Lung (tissue), 12 donors: ENCODE results near the gene RSRC1. TPM values are rescaled to one million over a fixed set of nuclear protein-coding genes. Genes with fewer than 3 reads are reported as not detected.

Experiments
- ATAC-seq: fragments of 200-7000 bp; cut with Tn5 transposase; one replicate; pipeline ENCODE4 v1.9.1; 2020; ENCODE audit warnings: moderate number of reproducible peaks; ENCODE audit not compliant: insufficient read depth, low FRiP score
- DNase-seq, 3 donors: peaks; one replicate each; pipeline ENCODE4 v3.0.0-alpha.2; 2013 to 2017
- H3K27ac ChIP-seq, 2 donors: one replicate each; pipeline ENCODE4 v1.5.1; 2013; ENCODE audit warnings: mild to moderate bottlenecking in 2 of 2, moderate library complexity in 2 of 2, control low read depth in 1 of 2, inconsistent platforms in 1 of 2, low read depth in 1 of 2, low read length in 1 of 2
- H3K27me3 ChIP-seq, 3 donors: one replicate each; pipeline ENCODE4 v1.5.1; 2013; ENCODE audit warnings: low read length in 2 of 3; ENCODE audit not compliant: control insufficient read depth in 3 of 3, insufficient read depth in 3 of 3
- H3K36me3 ChIP-seq, 4 donors: one replicate each; pipeline ENCODE4 v1.5.1; 2013; ENCODE audit warnings: low read length in 4 of 4, mild to moderate bottlenecking in 1 of 4, moderate library complexity in 1 of 4; ENCODE audit not compliant: control insufficient read depth in 4 of 4, insufficient read depth in 4 of 4
- H3K4me1 ChIP-seq, 5 donors: one replicate each; pipeline ENCODE4 v1.5.1; 2013; ENCODE audit warnings: low read length in 5 of 5, mild to moderate bottlenecking in 2 of 5, moderate library complexity in 1 of 5; ENCODE audit not compliant: control insufficient read depth in 5 of 5, insufficient read depth in 5 of 5
- H3K4me3 ChIP-seq: one replicate; pipeline ENCODE4 v1.5.1; 2013; ENCODE audit warnings: mild to moderate bottlenecking, control low read depth, moderate library complexity
- H3K9ac ChIP-seq, 2 donors: one replicate each; pipeline ENCODE4 v1.5.1; 2013; ENCODE audit warnings: low read length in 2 of 2, control low read depth in 1 of 2; ENCODE audit not compliant: insufficient read depth in 1 of 2
- H3K9me3 ChIP-seq, 4 donors: one replicate each; pipeline ENCODE4 v1.5.1; 2013; ENCODE audit warnings: low read length in 3 of 4, mild to moderate bottlenecking in 1 of 4, moderate library complexity in 1 of 4; ENCODE audit not compliant: control insufficient read depth in 4 of 4, insufficient read depth in 3 of 4
- WGBS, 2 donors: extraction: QIAGEN DNeasy Blood & Tissue Kit; methylation state at CpG; one replicate each; pipeline ENCODE4 v1.1.7; 2013; 5-methylcytosine and 5-hydroxymethylcytosine counted together
- polyA plus RNA-seq, 2 donors: library from polyadenylated mRNA; stranded (reverse); fragments of 200-250 nt; gene quantifications; one replicate each; pipeline ENCODE4 v1.2.1, GENCODE V29; 2013
- total RNA-seq, 2 donors: library from RNA; depleted of rRNA in 1 of 2; stranded (reverse); fragments of >200 nt in 1 of 2; gene quantifications; one replicate each; pipeline ENCODE4 v1.2.1, GENCODE V29; 2014 to 2021
- TF ChIP-seq, protein P1 (sequence below): IDR thresholded peaks from 2 replicates; pipeline ENCODE4 v1.5.1; 2012; ENCODE audit warnings: mild to moderate bottlenecking; ENCODE audit errors: control extremely low read depth, extremely low read depth
- donor health status: control.
- donor health status: control.
- donor health status: Bipolar disorder and iron deficiency.
- donor health status: healthy.
- donor health status: DM: yes; HTN: yes; CAD: no.

The RSRC1 gene
- total and polyA plus RNA-seq, 4 donors, result 9.1 to 53.5 (median 17.0) TPM

DNA sequence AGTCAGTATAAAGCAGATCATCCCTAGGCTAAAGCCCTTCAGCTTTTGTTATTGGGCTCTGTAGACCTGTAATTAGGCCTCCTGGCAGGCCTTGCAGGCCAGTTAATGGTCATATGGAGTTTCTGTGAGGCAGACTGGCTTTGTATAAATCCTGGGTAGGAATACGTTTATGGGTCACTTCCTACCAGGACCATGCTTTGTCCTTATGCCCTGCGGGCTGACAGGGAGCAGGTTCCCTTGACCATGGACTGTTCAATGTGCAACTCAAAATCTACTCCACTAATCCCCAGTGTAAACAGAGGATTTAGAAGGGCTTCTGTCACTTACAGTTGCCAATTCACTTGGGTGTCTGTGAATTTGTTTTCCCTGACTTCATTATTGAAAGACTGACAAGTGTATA is 258.4 kb downstream of the RSRC1 start:
- TF ChIP-seq, protein P1, sequence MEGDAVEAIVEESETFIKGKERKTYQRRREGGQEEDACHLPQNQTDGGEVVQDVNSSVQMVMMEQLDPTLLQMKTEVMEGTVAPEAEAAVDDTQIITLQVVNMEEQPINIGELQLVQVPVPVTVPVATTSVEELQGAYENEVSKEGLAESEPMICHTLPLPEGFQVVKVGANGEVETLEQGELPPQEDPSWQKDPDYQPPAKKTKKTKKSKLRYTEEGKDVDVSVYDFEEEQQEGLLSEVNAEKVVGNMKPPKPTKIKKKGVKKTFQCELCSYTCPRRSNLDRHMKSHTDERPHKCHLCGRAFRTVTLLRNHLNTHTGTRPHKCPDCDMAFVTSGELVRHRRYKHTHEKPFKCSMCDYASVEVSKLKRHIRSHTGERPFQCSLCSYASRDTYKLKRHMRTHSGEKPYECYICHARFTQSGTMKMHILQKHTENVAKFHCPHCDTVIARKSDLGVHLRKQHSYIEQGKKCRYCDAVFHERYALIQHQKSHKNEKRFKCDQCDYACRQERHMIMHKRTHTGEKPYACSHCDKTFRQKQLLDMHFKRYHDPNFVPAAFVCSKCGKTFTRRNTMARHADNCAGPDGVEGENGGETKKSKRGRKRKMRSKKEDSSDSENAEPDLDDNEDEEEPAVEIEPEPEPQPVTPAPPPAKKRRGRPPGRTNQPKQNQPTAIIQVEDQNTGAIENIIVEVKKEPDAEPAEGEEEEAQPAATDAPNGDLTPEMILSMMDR, result no peak
- Histone ChIP-seq H3K36me3 (no peaks in the 10 kb centered on the region), H3K27ac (no peak overlapping the region), H3K9ac (no peak overlapping the region), H3K4me1 (no peaks in the 10 kb centered on the region), H3K9me3 (no peaks in the 10 kb centered on the region), H3K27me3 (no peaks in the 10 kb centered on the region), H3K4me3 (no peak overlapping the region)
- WGBS, 2 donors, result 82 to 84% methylated on average over 2 of the region's 2 CpGs
- no peak for ATAC-seq
- no peak for DNase-seq

DNA sequence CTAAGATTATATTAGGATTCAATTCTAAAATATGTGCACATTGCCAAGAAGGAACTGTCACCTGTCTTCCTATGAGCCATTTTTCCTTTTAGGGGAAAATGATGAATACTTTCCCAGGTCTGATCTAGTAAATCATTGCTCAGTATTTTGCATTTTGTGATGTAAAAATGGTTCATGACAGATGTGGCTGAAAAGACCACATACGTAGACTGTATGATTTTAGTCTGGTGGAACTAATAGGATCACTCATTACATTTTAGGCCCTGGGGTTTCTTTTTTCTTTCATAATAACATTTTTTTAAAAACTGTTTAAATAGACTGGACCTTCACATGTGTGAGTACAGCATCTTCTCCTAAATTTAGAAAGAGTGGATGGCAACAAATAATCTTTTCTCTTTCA is 259.4 kb downstream of the RSRC1 start:
- WGBS, 2 donors, result 86% methylated on average over 1 of the region's 1 CpG
- no peak overlapping the region for H3K4me3 ChIP-seq
- TF ChIP-seq, protein P1, result no peak
- no peaks in the 10 kb centered on the region for H3K9me3 ChIP-seq
- H3K36me3 ChIP-seq, result no peaks in the 10 kb centered on the region
- H3K27ac ChIP-seq, result no peak overlapping the region
- DNase-seq (no peak), ATAC-seq (no peak)
- no peak overlapping the region for H3K9ac ChIP-seq
- H3K4me1 ChIP-seq, result no peaks in the 10 kb centered on the region
- H3K27me3 ChIP-seq, result no peaks in the 10 kb centered on the region

DNA sequence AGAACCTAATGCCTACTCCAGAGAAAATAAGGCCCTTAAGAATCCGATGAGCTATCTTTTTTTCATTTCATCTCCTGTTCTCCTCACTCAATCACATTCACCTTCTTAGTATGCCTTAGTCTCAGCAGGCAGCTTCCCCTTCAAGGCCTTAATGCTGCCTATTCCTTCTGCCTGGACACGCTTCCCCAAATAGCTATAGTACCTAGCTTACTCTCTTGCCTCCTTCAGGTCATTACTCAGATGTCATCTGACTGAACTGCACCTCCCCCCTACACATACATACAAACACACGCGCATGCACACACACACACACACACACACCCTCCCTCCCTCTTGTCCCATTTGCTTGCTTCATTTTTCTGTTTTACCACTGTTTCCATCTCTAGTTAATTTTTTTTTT is 269.6 kb downstream of the RSRC1 start:
- peaks cover 0 to 1% (median 0%) of the 10 kb centered on the region in 4 donors for H3K36me3 ChIP-seq
- 84 to 93% methylated on average over 4 of the region's 4 CpGs for WGBS, 2 donors
- TF ChIP-seq, protein P1, result no peak
- no peak overlapping the region for H3K27ac ChIP-seq
- ATAC-seq (no peak), DNase-seq (no peak)
- no peak overlapping the region for H3K9ac ChIP-seq
- H3K9me3 ChIP-seq, result no peaks in the 10 kb centered on the region
- H3K4me3 ChIP-seq, result no peak overlapping the region
- H3K4me1 ChIP-seq, result no peaks in the 10 kb centered on the region
- no peaks in the 10 kb centered on the region for H3K27me3 ChIP-seq

DNA sequence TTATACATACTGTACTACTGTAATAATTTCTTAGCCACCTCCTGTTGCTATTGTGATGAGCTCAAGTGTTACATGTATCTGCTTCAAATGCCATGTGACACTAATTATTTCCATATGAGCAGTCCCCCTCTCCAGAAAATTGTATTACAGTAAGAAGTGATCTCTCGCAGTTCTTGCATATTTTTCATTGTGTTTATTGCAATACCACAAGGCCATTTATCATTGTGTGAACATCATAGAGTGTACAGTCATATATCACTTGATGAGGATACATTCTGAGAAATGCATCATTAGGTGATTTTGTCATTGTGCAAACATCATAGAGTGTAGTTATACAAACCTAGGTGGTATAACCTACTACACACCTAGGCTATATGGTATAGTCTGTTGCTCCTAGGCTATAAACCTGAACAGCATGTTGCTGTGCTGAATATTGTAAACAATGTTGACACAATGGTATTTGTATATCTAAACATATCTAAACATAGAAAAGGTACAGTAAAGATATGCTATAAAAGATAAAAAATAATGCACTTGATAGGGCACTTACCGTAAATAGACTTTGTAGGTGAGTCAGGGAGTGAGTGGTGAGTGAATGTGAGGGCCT is 271.5 kb downstream of the RSRC1 start:
- 93 to 94% methylated on average over 2 of the region's 2 CpGs for WGBS, 2 donors
- ATAC-seq (no peak), DNase-seq (no peak)
- H3K36me3 ChIP-seq, result peaks cover 0 to under 1% (median 0%) of the 10 kb centered on the region in 4 donors
- no peak overlapping the region for H3K9ac ChIP-seq
- H3K27me3 ChIP-seq, result no peaks in the 10 kb centered on the region
- TF ChIP-seq, protein P1, result no peak
- no peaks in the 10 kb centered on the region for H3K9me3 ChIP-seq
- H3K27ac ChIP-seq, result no peak overlapping the region
- no peak overlapping the region for H3K4me3 ChIP-seq
- H3K4me1 ChIP-seq, result no peaks in the 10 kb centered on the region
